ENCODE measurements around the gene ARHGAP6.

ARHGAP6 gene

DNA sequence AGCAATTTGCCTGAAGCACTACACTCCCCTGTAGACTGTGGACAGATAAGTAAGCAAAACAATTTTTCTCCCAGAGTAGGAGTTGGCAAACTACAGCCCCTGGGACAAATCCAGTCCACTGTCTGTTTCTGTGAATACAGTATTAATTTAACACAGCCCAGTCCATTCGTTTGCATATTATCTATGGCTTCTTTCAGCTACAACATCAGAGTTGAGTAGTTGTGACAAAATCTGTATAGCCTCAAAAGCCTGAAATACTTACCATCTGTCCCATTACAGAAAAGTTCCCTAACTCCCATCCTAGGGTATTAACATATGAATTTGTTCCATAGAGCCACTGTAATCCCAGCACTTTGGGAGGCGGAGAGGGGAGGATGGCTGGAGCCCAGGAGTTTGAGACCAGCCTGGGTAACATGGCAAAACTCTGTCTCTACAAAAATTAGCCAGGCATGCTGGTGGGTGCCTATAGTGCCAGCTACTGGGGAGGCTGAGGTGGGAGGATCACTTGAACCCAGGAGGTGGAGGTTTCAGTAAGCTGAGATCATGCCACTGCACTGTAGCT, 319.5 kb downstream of the ARHGAP6 start:
- DNase-seq = no peak

- DNase-seq = no peak
These were observed 323.0 kb downstream of the ARHGAP6 start for GRCh38 chrX:11342673-11343072.

GRCh38 chrX:11341274-11342201, 324.2 kb downstream of the ARHGAP6 start:
- peak; percentile 36 for DNase-seq

DNA sequence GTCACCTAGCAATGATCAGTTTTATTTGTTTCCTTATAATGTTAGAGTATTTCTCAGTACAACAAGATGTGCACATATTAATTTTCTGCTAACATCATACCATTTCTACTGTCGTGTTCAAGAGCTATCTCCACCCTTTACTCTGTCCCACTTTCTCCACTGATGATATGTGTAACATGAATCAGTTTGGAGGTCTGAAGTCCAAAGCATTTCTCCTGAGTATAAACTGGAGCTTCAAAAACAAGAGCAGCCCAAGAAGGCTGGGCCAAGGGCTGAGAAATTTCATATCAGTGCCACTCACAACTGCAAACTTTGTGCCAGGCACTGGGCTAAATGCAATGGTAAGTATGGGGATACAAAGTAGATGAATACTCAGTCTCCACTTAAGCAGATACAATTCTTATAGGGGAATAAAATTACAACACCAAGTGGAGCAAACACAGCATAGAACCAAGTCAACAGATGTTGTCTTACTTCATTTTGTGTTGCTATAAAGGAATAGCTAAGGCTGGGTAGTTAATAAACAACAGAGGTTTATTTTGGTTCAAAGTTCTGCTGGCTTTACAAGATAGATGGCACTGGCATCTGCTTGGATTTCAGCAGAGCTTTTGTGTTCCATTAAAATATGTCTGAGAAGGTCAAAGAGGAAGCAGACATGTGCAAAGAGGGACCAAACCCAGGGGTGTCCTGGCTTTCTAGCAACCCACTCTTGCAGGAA, 328.3 kb downstream of the ARHGAP6 start:
- DNase-seq = no peak

GRCh38 chrX:11336201-11336600, 329.5 kb downstream of the ARHGAP6 start:
- DNase-seq = no peak

DNA sequence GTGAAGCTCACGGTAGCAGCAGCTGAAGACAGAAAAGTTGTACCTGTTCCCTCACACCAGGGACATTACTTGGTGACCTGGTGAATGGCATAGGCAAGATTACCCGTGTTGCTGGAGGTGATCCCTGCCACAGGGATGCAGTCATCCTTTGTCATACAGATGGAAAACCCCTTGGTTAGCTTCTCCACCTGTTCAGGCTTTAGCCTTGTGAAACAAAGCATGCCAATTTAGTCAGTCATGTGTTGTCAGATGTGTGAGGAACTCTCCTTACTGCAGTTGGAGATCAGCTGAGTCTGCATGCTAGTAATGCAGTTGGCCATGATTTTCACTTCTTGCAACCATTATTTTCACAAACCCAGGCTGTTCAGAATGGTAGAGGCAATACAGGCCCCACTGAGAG, 331.6 kb downstream of the ARHGAP6 start:
- DNase-seq = no peak

DNA sequence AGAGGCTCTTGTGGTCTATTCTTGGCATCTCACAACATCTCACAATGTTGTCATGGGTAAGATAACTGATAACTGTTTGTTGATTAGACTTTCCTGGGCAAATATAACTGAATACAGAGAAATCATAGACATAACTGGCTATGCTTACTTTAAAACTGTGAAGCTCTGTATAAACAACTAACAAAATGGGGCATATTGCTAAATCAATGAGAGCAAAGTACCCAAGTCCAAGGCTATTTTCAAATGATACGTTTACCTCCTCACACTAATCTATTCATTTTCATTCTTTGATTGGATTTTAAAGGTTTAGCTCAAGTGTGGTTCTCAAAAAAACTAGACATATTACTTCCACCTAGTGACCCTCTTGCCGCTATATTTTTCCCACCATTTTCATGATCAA, 333.9 kb downstream of the ARHGAP6 start:
- no peak for DNase-seq

DNA sequence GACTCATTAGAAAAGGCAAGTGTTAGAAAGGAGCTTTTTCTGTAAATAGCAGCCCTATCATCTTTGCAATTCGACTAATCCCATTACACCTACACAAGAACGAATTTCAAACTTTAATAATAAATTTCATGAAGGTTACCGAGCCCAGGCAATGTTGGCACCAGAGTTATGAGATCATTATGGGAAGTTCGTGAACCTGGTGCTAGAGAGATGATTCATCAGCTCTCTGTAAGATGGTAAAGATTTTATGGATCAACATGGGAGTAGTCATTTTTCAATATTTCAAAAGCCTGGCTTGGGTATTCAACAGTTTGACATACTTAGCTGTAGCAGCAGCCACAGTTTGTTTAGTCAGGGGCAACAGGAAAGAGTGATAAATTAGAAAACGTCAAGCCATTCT, 336.7 kb downstream of the ARHGAP6 start:
- no peak for DNase-seq

GRCh38 chrX:11328134-11328533, 337.6 kb downstream of the ARHGAP6 start:
- DNase-seq = no peak

- no peak for DNase-seq
These were observed 343.7 kb downstream of the ARHGAP6 start for GRCh38 chrX:11321986-11322385.

DNA sequence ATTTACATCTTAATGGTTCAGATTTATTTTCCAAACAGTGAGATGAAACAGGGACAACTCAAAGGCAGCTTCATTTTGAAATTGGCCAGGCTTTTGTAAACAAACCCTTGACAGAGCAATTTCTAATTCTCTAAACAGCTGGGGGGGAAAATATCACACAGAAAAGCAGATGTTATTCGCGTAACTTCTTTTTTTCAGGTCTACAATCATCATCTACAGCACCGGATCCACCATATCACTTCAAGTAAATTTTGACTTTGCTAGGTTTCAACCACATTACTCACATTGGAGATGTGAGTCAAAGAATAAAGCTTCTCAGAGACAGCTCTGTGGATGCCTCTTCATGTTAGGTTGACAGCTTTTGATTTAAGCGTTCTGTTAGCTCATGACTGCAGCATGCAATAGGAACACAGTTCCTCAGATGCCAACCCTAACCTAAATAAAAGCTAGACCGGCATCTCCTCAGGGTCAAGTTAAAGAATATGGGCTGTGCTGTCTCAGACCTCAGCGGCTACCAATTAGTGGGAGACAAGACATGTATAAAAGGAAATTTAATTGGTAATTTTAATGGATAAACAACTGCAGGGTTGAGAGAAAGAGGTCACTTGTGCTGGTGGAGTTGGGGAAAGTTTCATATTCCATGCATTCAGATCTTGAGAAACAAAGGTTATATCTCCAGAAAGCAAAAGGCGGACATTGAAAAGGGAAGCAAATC, 345.8 kb downstream of the ARHGAP6 start:
- DNase-seq = no peak

- DNase-seq = no peak
These were observed 354.0 kb downstream of the ARHGAP6 start for GRCh38 chrX:11311706-11312105.

DNA sequence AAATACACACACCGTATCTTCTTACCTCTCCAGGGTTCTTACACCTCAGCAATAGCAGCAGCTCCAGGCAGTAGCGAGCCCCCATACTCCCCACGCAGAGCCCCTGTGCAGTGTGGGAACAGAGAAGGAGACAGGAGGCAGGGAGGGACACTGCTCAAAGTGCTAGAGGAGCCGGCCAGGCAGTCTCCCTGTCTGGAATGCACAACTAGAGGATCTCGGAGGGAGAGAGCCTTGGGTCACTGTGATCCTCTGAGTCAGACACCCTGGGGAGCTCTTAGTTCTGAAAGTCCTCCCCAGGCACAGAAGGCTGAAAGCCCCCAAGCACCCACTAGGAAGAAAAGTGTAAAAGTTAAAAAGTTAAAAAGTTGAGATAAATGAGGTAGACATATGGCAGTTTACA, 356.5 kb downstream of the ARHGAP6 start:
- DNase-seq = no peak

DNA sequence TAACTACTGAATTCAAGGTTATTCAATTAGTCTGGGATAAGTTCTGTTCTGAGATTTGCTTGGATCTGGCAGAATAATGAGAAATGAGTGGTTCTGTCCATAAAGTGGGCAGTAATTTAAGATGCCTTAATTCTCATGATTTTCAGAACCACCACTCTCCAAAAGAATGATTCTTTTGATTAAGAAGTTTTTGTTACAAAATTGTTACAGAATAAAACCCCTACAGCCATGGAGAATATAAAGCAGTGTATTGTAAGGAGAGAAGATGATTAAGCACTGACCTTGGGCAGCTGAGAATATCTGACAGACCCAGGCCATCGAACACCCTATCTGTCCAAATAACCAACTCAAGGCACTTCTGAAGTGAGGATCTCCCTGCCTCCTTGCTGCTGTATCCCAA, 360.1 kb downstream of the ARHGAP6 start:
- no peak for DNase-seq

GRCh38 chrX:11304829-11305228, 360.9 kb downstream of the ARHGAP6 start:
- DNase-seq = no peak

GRCh38 chrX:11298600-11298999, 367.1 kb downstream of the ARHGAP6 start:
- DNase-seq = no peak

DNA sequence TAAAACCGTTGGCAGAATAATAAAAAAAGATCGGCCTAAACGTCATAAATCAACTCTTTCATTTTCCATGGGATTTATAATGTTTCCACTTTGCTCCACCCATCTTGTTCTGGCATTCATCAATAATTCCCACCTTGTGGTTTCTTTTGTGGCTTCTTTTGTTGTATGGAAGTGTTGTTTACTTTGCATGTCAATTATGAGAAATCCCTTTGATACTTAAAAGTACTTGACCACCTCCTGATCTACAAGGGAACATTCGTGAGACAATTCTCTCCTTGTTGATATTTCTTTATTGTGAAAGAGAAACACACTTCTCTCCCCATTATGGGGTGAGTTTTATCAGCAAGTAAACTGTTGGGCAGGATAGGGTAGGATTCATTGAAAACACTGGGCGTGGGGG, 369.7 kb downstream of the ARHGAP6 start:
- no peak for DNase-seq

DNA sequence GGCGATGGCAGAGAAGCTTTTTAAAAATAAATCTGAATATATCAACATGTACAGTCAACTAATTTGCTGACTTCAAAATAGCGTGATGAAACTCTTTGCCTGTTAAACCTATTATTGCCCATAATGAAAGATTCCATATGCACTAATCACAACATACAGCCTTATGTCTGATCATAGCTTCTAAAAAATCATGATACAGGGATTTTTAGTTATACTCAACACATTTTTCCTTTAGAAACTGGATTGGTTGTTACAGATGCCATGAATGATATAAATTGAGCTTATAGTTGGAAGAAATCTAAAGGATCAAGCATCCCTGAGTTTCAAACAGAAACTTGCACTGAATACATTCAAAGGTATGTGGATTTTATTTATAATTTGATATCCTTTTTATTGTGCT, 372.6 kb downstream of the ARHGAP6 start, which contains the start of gene AMELX:
TSS of gene AMELX (plus strand) at position 301 of the 400 bp plus-strand sequence. CDS start 1,376 bp downstream, outside the sequence.
- DNase-seq = no peak

DNA sequence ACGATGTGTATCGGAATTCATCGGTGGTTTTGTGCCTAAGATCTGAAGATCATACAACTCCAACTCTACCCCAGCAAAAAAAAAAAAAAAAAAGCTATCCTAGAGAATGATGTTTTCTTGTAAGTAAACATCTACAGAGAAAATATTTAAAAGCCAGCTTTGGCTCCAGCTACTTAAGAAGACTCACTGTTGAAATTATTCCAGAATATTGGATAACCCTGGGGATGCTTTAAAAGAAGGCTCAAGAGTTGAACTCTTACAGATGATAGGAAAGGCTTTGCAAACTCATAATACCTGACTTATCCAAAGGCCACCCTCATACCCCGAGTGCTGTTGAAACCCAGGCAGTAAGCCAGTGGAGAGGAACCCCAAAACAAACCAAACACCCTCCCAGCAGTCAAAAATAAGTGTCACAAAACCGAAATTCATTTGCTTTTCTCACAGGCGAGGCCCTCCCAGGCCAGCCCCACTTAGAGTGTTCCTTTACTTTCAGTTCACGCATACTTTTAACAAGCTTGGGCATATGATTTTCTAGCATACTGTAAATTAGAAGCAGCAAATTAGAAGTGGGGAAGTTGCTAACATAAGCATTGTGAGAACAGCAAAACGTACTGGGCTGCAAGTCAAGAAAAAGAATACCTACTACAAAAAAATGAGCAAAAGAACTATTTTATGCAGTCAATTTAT, 375.2 kb downstream of the ARHGAP6 start:
- DNase-seq = no peak

GRCh38 chrX:11287505-11287904, 378.2 kb downstream of the ARHGAP6 start:
- no peak for DNase-seq

DNA sequence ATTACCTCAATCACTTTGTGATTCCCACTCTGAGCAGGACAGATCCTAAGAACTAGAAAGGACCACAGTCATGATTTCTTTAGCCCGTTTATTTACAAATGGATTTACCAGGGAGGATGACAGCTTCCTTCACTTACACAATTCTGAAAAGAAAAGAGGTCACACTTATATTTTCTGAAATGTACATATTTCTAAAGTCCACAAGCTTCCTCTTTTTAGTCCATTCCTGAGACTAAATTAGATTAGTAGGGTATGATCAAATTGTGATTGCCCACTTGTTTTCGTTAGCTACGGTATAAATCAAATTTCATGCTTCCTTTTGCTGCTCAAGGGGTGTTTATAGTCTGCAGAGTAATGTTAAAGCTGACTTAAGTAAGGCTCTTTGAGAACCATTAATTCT, 380.1 kb downstream of the ARHGAP6 start:
- DNase-seq = no peak

- no peak for DNase-seq
These were observed 383.7 kb downstream of the ARHGAP6 start for GRCh38 chrX:11282043-11282442.
